Brain pericyte (primary cell): Measurements from ENCODE around the gene PADI1.
"Not testable (repeated sequence)": the region's sequence is repeated elsewhere in the genome, so short reads cannot be mapped to it uniquely, and the experiment has no call there.

Experiments used
- DNase-seq: peaks from one replicate; pipeline ENCODE4 v3.0.0-alpha.2; 2012; ENCODE audit warnings: low read depth, low spot score

Gene PADI1

DNA sequence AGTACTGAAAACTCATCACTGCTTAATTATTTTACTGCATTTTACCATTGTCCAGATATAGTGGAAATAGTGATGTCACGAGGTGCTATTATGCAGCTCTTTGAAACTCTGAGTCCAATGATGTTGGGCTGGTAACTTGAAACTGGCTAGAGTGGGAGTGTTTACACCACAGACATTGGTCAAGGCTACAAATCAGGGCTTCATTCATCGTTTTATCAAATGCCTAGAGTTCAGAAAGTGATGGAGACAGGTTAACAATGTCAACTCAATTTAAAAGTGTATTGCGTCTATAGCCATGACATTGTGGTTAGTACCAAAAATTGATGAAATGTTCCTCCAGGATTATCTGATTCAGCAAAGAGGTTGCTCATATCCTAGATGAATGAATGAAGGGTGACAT lies 12.7 kb downstream of the PADI1 start:
- DNase-seq = no peak

GRCh38 chr1:17218939-17219338 lies 14.0 kb downstream of the PADI1 start:
- no peak for DNase-seq

- no peak for DNase-seq
Observed at GRCh38 chr1:17220287-17220686, 15.4 kb downstream of the PADI1 start.

DNA sequence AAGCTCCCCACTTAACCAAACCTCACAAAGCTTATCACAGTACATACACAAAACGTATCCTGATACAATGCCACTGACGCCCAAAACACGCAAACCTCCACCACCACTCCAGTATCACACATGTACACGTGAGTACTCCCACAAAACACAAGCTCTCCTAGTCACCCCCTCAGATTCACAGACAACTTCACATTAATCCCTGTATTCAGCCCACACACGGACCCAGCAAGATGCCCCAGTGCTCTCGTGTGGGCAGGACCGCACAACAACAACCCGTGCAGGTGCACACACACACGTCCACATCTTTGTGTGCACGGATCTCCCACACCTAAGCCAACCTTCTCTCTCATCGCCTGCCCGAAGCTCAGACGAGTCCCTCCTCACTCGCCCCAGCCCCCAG lies 17.6 kb downstream of the PADI1 start:
- DNase-seq = no peak

GRCh38 chr1:17224434-17224833 lies 19.5 kb downstream of the PADI1 start:
- DNase-seq = no peak

GRCh38 chr1:17225140-17225539 lies 20.2 kb downstream of the PADI1 start:
- no peak for DNase-seq

GRCh38 chr1:17227358-17227915 lies 22.5 kb downstream of the PADI1 start:
- DNase-seq = no peak

DNA sequence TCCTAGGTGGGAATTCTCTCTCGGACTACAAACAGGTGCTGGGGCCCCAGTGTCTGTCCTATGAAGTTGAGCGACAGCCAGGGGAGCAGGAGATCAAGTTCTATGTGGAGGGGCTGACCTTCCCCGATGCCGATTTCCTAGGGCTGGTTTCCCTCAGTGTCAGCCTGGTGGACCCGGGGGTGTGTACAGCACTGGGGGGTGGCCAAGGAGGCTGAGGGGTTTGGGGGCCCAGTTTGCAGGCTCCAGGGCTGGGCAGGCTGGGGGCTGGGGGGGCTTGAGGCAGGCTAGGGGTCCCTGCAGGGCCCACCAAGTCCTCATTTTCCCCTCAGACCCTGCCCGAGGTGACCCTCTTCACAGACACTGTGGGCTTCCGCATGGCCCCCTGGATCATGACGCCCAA lies 23.7 kb downstream of the PADI1 start:
- DNase-seq = no peak

- DNase-seq = no peak
Observed at GRCh38 chr1:17229379-17229778, 24.5 kb downstream of the PADI1 start.

DNA sequence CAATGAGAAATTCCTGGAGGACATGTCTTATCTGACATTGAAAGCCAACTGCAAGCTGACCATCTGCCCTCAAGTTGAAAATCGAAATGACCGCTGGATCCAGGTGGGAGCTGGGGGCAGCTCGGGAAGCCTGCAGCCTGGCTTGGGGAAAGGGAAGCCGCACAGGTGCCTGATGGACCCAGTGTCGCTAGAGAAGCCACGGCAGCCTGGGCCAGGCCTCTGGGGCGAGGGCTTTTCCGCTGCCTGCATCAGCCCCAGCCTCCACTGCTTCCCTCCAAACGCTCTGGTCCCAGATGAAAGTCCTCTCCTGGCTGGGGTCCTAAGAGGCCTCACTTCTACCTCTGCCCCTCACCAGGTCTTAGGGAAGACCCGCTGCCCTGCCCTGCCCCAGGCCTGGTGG lies 25.2 kb downstream of the PADI1 start:
- no peak for DNase-seq

DNA sequence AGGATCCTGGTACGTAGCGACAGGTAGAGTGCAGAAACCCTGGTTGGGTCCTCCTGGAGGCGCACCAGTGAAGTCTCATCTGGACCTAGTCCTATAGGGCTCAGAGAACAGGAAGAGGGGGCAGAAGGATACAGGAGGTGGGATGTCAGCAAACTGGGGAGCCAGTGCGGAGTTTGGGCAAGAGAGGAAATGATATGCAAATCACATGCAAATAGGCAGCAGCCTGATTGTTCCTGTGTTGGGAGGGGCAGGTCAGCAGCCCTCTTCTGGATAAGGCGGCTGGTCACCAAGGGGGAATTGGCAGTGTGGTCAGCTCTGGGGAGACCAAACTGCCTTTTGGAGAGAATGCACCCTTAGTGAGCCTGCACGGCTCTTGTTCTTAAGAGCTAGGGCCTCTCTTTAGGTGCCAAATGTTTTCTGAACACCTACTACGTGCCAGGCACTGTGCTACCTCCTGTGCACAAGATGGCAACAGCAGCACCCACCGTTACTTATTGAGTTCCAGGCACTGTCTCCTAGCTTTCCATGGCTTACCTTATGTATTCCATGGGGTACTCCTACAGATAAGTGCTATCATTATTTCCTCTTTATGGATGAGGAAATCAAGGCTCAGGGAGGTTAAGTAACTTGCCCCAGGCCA lies 25.9 kb downstream of the PADI1 start:
- DNase-seq = no peak

DNA sequence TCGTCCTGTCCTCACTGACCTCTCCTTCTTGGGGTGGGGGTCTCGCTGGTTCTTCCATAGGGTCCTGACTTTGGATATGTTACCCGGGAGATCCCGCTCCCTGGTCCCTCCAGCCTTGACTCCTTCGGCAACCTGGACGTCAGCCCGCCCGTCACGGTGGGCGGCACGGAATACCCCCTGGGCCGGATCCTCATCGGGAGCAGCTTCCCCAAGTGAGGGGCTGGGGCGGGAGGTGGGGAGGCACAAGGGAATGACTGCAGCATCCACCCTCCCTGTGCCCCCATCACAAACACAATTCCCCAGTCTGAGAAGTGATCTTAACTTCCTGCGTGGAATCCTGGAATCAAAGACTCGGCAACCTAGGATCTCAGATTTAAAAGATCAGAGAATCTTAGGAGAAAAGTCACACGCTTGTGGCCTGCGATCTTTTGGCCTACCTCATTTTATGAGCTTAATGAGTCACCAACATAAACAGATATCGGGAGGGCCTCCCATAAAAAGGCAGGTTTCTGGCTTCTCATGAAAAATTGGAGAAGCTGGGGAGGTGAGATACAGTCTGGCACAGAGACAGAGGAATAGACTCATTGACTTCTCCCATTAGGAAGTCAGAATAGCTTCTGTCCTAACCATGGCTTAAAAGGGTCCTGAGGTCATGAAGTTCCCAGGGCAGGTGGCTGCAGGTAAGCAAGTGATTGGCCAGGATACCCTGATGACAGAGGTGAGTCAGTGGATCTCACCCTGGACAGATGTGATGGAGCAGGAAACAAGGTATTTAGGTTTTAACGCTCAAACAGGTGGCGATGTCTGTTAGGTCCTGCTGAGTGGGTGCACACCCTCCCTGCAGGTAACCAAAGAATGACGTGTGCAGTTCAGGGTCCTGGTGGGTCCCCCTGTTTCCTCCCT lies 28.1 kb downstream of the PADI1 start:
- no peak for DNase-seq

- no peak for DNase-seq
Observed at GRCh38 chr1:17233675-17234320, 28.9 kb downstream of the PADI1 start.

DNA sequence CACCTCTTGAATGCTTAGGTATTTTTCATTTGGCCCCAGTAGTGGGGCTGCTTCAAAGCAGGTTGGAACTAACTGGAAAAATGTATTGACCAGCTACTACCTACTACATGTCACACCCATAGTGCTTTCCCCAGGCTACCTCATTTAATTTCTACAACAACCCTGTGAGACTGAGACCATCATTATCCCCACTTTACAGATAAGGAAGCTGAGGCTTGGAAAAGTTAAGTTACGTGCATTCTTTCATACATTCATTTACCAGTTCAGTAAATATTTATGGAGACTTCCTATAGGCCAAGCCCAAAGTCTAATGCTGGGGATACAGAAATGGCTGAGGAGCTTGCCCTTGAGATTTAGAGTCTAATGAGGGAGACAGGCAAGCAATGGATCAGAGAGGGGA lies 29.5 kb downstream of the PADI1 start:
- DNase-seq = no peak

GRCh38 chr1:17235135-17235885 lies 30.4 kb downstream of the PADI1 start:
- DNase-seq = no peak

DNA sequence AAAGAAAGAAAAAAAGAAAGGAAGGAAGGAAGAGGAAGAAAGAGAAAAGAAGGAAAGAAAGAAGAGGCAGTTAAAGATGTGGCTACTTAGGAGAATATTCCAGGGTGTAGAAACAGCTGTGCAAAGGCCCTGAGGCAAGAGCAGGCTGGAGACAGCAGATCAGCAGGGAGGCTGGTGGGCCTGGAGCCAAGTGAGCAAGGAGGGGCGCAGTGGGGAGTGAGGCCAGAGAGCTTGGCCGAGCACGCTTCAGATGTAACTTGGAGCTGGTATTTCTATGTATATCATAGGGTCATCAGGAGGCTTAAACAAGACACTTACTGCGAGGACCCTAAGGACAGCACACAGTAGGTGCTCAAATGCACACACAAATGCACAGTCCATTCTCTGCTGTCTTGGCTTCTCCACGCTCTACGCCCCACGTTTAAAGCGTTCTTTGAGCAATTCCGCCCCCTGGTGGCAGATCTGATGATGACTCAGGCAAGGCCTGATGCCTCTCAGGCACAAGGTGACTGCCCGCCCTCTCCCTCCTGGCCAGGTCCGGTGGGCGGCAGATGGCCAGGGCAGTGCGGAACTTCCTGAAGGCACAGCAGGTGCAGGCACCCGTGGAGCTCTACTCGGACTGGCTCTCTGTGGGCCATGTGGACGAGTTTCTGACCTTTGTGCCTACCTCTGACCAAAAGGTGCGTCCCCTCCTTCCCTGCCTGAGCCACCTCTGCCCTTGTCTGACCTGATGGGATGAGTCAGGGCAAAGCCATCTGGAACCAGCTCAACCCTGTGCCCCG lies 32.0 kb downstream of the PADI1 start:
- DNase-seq = peak; percentile 69

- no peak for DNase-seq
Observed at GRCh38 chr1:17237561-17237903, 32.6 kb downstream of the PADI1 start.

DNA sequence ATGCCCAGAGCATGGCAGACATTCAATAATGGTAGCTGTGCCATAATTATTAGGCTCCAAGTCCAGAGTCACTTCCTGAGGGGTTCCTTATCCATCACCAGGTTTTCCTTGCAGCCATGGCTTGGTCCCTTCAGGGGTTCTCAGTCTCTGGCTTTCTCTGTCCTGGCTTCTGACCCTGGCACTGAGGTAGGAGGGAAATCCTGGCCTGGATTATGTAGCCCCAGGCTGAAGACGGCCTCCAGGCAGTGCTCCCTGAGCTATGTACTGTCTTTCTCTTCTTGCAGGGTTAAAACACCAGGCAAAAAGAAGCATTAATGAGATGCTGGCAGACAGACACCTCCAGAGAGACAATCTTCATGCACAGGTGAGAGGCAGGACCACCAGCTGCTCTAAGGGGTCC lies 34.5 kb downstream of the PADI1 start:
- DNase-seq = peak; percentile 80

DNA sequence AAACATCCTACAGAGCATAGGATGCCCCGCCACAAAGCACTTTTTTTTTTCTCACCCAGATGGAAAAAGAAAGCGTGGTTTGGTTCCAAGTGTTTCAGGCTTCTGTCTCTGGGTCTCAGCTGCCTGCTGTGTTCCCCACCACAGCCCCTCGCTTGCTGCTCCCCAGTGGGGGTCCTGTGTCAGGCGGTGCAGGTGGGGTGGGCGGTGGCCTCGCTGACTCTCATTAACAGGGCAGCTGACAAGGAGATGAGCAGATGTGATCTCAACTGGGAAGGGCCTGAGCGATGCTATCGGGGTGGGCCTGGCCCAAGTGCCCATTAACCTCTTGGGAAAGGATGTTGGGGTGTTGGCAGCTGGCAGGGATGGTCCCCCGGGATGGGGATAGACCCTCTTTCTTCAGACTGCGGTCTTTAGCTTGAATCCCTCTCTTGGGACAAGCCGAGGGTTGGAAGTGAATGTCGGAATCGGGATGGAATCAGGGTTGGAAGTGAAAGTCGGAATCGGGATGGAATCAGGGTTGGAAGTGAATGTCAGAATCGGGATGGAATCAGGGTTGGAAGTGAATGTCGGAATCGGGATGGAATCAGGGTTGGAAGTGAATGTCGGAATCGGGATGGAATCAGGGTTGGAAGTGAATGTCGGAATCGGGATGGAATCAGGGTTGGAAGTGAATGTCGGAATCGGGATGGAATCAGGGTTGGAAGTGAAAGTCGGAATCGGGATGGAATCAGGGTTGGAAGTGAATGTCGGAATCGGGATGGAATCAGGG lies 36.3 kb downstream of the PADI1 start:
- DNase-seq = not testable (repeated sequence)

GRCh38 chr1:17241780-17242074 lies 36.8 kb downstream of the PADI1 start:
- not testable (repeated sequence) for DNase-seq
